Right ventricle myocardium superior (tissue), 1 donor: Measurements from ENCODE around the gene SLC25A10. TPM values are rescaled to one million over a fixed set of nuclear protein-coding genes. Genes with fewer than 3 reads are reported as not detected.
"Not testable (repeated sequence)": the region's sequence is repeated elsewhere in the genome, so short reads cannot be mapped to it uniquely, and the experiment has no call there.

Source experiments
- ATAC-seq: fragments of 200-7000 bp; cut with Tn5 transposase; one replicate; pipeline ENCODE4 v1.9.1; 2020; ENCODE audit warnings: mild to moderate bottlenecking; ENCODE audit not compliant: poor library complexity
- DNase-seq: peaks from one replicate; pipeline ENCODE4 v3.0.0-alpha.2; 2020
- intact Hi-C: fragments of 100-400 bp; cut with DNase I; formaldehyde crosslinking; loops from one replicate; pipeline ENCODE4 v1.11.2; 2022
- microRNA-seq: library from miRNA; unstranded; fragments of <30 nt; microRNA quantifications from one replicate; pipeline ENCODE4 v1.2.0, GENCODE V29; 2020
- total RNA-seq: library from RNA; stranded (reverse); fragmentation: NEBNext Ultra II Directional; extraction: Animal tissue kit (Norgen Biotek cat#: 25700); gene quantifications from one replicate; pipeline ENCODE4 v1.2.1, GENCODE V29; 2021
- donor health status: DM: no; HTN: yes; CAD: no; lungs with severe emphysema.

SLC25A10 gene
- total RNA-seq, 1 donor from 2014 or later, result 7.0 TPM

DNA sequence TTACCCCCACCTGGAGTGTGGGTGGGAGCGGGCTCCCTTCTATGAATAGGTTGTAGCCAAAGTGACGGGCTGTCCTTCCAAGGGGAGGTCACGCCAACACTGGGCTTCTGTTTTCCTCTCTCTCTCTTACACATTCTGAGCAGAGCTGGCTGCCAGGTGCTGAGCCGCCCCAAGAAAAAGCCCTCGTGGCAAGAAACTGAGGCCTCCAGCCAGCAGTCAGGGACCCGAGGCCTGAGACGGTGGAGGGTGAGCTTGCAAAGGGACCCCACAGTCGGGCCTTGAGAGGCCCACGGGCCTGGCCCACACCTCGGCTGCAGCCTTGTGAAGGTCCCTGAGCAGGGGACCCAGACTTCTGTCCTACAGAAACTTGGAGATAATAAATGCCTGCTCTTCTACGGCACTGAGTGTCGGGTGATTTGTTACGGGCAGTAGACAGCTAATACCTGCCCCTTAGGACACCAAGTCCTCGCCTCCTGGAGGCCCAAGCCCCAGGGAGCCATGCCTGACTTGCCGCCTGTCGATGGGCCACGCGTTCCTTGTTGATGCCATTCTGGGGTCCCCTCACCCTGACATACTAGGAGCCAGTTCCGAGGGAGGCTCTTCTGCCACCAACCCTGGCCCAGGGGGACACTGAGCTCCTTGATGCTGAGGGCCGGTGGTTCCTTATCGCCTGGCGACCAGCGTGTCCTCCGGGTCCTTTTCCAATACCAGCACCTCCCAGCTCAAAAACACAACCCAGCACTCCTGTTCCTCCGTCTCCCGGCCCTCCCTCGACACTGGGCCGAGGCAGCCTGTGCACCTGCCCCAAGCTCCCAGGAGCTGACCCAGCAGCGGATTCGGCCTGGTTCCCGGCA, 26.1 kb downstream of the SLC25A10 start:
- ATAC-seq (no peak), DNase-seq (no peak)
- intact Hi-C loops, result no loop called here

GRCh38 chr17:81738801-81739393, 26.8 kb downstream of the SLC25A10 start:
- DNase-seq, result no peak
- ATAC-seq, result no peak
- intact Hi-C loops, result no loop called here

DNA sequence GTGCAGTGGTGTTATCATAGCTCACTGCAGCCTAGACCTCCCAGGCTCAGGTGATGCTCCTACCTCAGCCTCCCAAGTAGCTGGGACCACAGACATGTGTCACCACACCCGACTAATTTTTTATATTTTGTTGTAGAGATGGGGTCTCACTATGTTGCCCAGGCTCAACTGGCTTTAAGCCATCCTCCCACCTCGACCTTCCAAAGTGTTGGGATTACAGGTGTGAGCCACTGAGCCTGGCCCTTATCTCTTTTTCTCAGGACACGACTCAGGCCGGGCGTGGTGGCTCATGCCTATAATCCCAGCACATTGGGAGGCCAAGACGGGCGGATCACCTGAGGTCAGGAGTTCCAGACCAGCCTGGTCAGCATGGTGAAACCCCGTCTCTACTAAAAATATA, 27.5 kb downstream of the SLC25A10 start:
- intact Hi-C loops, ATAC-seq, DNase-seq: not testable (repeated sequence)

DNA sequence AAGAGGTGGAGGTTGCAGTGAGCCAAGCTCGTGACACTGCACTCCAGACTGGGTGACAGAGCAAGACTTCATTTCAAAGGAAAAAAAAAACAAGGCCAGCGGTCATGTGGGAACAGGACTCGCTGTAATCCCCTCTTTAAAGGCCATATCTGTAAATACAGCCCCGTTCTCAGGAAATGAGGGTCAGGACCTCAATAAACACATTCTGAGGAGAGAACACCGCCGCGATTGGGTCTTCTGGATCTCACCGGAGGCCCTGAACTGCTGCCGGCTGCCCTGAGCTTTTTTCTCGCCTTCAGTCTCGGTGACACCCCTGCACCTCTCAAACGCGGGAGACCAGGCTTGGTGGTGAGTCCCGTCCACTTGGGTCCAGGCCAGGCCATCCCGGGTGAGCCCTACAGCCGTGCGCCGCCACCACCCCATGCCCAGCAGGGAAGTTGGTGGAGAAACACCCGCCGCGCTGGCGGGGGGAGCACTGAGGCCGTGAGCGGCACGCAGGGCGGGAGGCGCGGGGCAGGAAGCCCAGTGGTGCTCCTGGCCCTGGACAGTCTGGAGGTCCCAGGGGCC, 28.4 kb downstream of the SLC25A10 start:
- intact Hi-C loops, result no loop called here
- DNase-seq (no peak), ATAC-seq (no peak)

GRCh38 chr17:81741049-81741593, 29.0 kb downstream of the SLC25A10 start:
- DNase-seq (no peak), ATAC-seq (no peak)
- intact Hi-C loops, result no loop called here

DNA sequence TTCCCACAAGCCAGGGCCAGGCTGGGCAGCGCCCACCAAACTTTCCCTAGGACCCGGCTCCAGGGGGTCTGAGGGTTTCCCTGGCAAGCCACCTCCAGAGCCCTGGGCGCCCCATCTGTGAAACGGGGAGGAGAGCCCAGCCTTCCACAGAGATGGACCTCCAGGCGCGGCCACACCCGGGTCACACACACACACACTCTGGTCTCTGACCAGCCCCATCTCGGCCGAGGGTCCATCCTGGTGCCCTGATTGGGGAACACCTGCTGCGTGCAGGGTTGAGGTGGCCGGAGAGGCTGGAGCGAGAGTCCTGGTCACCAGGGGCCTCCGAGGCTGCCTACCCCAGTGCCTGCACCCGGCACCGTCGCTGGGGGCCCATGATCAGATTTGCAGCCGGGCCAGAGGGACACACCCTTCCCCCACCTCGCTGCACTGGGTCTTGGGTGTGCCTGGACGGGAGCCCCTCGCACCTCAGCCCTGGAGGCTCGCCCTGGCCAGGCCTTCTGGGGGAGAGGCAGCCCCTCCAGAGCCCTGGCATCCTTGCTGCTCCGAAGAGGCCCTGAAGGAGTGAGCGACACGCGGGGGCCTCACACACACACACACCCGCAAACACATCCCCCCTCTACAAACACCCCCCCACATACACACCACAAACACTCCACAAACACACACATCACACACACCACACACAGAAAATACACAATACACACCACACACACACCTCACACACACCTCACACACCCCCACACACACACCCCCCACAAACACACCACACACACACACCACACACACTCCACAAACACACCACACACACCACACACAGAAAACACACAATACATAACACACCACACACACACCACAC, 29.7 kb downstream of the SLC25A10 start:
- intact Hi-C loops, result no loop called here
- DNase-seq (no peak), ATAC-seq (no peak)

Small RNAs within 50 kb of the gene (microRNA-seq; reads per million reads assigned to microRNA genes)
- gene MIR6786, result not detected

Other genes with a start within 250 kb of the SLC25A10 start
- 369 TPM for gene ACTG1, start 199.5 kb upstream of the SLC25A10 start, total RNA-seq
- gene FSCN2, start 183.9 kb upstream of the SLC25A10 start, total RNA-seq, result 0.19 TPM
- gene FAAP100, start 159.9 kb upstream of the SLC25A10 start, total RNA-seq, result 13.0 TPM
- 81.1 TPM for gene NPLOC4, start 75.2 kb upstream of the SLC25A10 start, total RNA-seq
- 0.24 TPM for gene TSPAN10, start 75.1 kb upstream of the SLC25A10 start, total RNA-seq
- gene PDE6G, start 55.7 kb upstream of the SLC25A10 start, total RNA-seq, result not detected
- 16.1 TPM for gene OXLD1, start 45.7 kb upstream of the SLC25A10 start, total RNA-seq
- 4.8 TPM for gene CCDC137, start 45.5 kb upstream of the SLC25A10 start, total RNA-seq
- 11.9 TPM for gene ARL16, start 28.5 kb upstream of the SLC25A10 start, total RNA-seq
- 34.5 TPM for gene HGS, start 28.3 kb upstream of the SLC25A10 start, total RNA-seq
- gene MRPL12, start 8.9 kb upstream of the SLC25A10 start, total RNA-seq, result 173 TPM
- gene GCGR, start 91.9 kb downstream of the SLC25A10 start, total RNA-seq, result not detected
- gene MCRIP1, start 121.0 kb downstream of the SLC25A10 start, total RNA-seq, result 104 TPM
- gene PPP1R27, start 122.8 kb downstream of the SLC25A10 start, total RNA-seq, result not detected
- gene P4HB, start 148.3 kb downstream of the SLC25A10 start, total RNA-seq, result 309 TPM
- gene ARHGDIA, start 159.1 kb downstream of the SLC25A10 start, total RNA-seq, result 113 TPM
- gene ALYREF, start 179.3 kb downstream of the SLC25A10 start, total RNA-seq, result 29.9 TPM
- gene ANAPC11, start 179.4 kb downstream of the SLC25A10 start, total RNA-seq, result 176 TPM
- 0.24 TPM for gene NPB, start 190.0 kb downstream of the SLC25A10 start, total RNA-seq
- 29.5 TPM for gene PCYT2, start 199.1 kb downstream of the SLC25A10 start, total RNA-seq
- 6.1 TPM for gene SIRT7, start 205.9 kb downstream of the SLC25A10 start, total RNA-seq
- gene MAFG, start 215.5 kb downstream of the SLC25A10 start, total RNA-seq, result 29.9 TPM
- gene PYCR1, start 225.0 kb downstream of the SLC25A10 start, total RNA-seq, result 3.2 TPM
- gene MYADML2, start 234.9 kb downstream of the SLC25A10 start, total RNA-seq, result 3.5 TPM
- 0.56 TPM for gene NOTUM, start 248.9 kb downstream of the SLC25A10 start, total RNA-seq